ENCODE measurements around the gene PSMC5. TPM values are rescaled to one million over a fixed set of nuclear protein-coding genes. Genes with fewer than 3 reads are reported as not detected.

The PSMC5 gene
- total and polyA plus RNA-seq, 2 donors (not counting 3 experiments of a cell fraction or from before 2014, with no cell fraction given), result 179 to 236 TPM

- dilution Hi-C loops (cut with MboI; ENCODE audit: extremely low pct_ligation_motif_present, low sequenced_read_pairs) (no loop called here), intact Hi-C loops (cut with micrococcal nuclease) (no loop called here)
- Histone ChIP-seq H3K36me3 (ENCODE audit: control insufficient read depth in 2 of 2, extremely low read depth in 1 of 2, insufficient read depth in 2 of 2, low read length in 2 of 2) (peaks cover 29 to 58% of the 10 kb centered on the region in 2 experiments), H3K9ac (replicated peaks; ENCODE audit: extremely low read depth, insufficient read depth, low read length) (no peak overlapping the region), H3K27ac (ENCODE audit: insufficient read depth, low read depth, low read length) (no peak overlapping the region), H3K79me2 (ENCODE audit: control insufficient read depth, insufficient read depth, low read length) (peaks cover 26% of the 10 kb centered on the region), H3K9me1 (replicated peaks; ENCODE audit: control insufficient read depth, extremely low read depth, insufficient read depth, low read length) (no peaks in the 10 kb centered on the region), H3K27me3 (ENCODE audit: control insufficient read depth in 2 of 2, insufficient read depth in 2 of 2, low read length in 2 of 2) (no peaks in the 10 kb centered on the region), H3K4me3 (replicated peaks in 1 of 3; ENCODE audit: insufficient read depth in 1 of 3, low read depth in 1 of 3, low read length in 3 of 3) (no peak overlapping the region), H3K4me1 (ENCODE audit: control insufficient read depth, extremely low read depth, insufficient read depth, low read length) (peaks cover 12% of the 10 kb centered on the region), H4K20me1 (replicated peaks; ENCODE audit: control insufficient read depth, extremely low read depth, insufficient read depth, low read length) (no peaks in the 10 kb centered on the region), H3K9me3 (replicated peaks; ENCODE audit: control insufficient read depth, insufficient read depth, low read length) (no peaks in the 10 kb centered on the region), H3K4me2 (ENCODE audit: insufficient read depth, low read length) (no peak overlapping the region), H2AFZ (ENCODE audit: low read depth, low read length) (no peak overlapping the region)
- ChIA-PET POLR2A (no interaction called here), CTCF (interaction anchor here (1.0 to 1.6 kb wide), 2 partner anchors 17 to 29 kb away, joined by 3 to 6 read pairs; no protein-coding TSS in a partner anchor)
- DNase-seq (ENCODE audit: low read depth, low spot score) (no peak), FAIRE-seq (no peak)
- BruUV-seq (replicated peaks), result no TSS peak
- no peak for TF ChIP-seq FOS (IDR thresholded peaks at IDR 0.05; ENCODE audit: borderline replicate concordance, insufficient read depth, low read length)
- TF ChIP-seq POLR2AphosphoS5 (IDR thresholded peaks at IDR 0.05; ENCODE audit: insufficient read depth, low read depth, low read length), result no peak
- no peak for TF ChIP-seq EZH2 (IDR thresholded peaks at IDR 0.05; ENCODE audit: borderline replicate concordance, low read depth, low read length, severe bottlenecking)
- no peak for TF ChIP-seq JUN (IDR thresholded peaks at IDR 0.05; ENCODE audit: borderline replicate concordance, insufficient read depth, insufficient read length, low read depth)
- TF ChIP-seq GATA2 (IDR thresholded peaks at IDR 0.05; ENCODE audit: insufficient read depth, insufficient read length, low read depth, low read length), result no peak
- TF ChIP-seq MAX (IDR thresholded peaks at IDR 0.05; ENCODE audit: insufficient read depth, insufficient read length), result no peak
- no peak for TF ChIP-seq POLR2A (IDR thresholded peaks at IDR 0.05; ENCODE audit: low read depth, low read length)
- TF ChIP-seq MYC (IDR thresholded peaks at IDR 0.05; ENCODE audit: low read depth, low read length), result no peak
- no peak for TF ChIP-seq CTCF (IDR thresholded peaks at IDR 0.05; ENCODE audit: extremely low read depth in 1 of 2, insufficient read depth in 1 of 2, low read depth in 1 of 2, low read length in 2 of 2)
Observed at GRCh38 chr17:63831505-63831904, 4.3 kb downstream of the PSMC5 start.
